ENCODE data around the gene APOC4. TPM values are rescaled to one million over a fixed set of nuclear protein-coding genes. Genes with fewer than 3 reads are reported as not detected.
"Not testable (repeated sequence)": the region's sequence is repeated elsewhere in the genome, so short reads cannot be mapped to it uniquely, and the experiment has no call there.

APOC4 gene
- total and polyA plus RNA-seq, 2 donors from 2014 or later: not detected

- Histone ChIP-seq H3K4me1 (ENCODE audit: control insufficient read depth in 2 of 3, insufficient read depth in 2 of 3, low read depth in 1 of 3, low read length in 3 of 3) (no peaks in the 10 kb centered on the region), H3K27ac (ENCODE audit: low read depth in 2 of 2, low read length in 2 of 2) (no peak overlapping the region), H3K4me3 (ENCODE audit: low read length in 3 of 3) (peak overlapping the region in 1 of 3 donors; percentile 86), H3K9me3 (ENCODE audit: control insufficient read depth in 2 of 3, insufficient read depth in 1 of 3, low read length in 3 of 3) (no peaks in the 10 kb centered on the region), H3K27me3 (ENCODE audit: control insufficient read depth, insufficient read depth, low read length) (no peaks in the 10 kb centered on the region), H3K36me3 (ENCODE audit: control insufficient read depth in 2 of 3, insufficient read depth in 3 of 3, low read length in 3 of 3) (peaks cover 0 to 5% (median 0%) of the 10 kb centered on the region in 3 donors), H3K9ac (ENCODE audit: low read length in 3 of 3) (no peak overlapping the region)
- DNase-seq: no peak
- TF ChIP-seq, protein P1, sequence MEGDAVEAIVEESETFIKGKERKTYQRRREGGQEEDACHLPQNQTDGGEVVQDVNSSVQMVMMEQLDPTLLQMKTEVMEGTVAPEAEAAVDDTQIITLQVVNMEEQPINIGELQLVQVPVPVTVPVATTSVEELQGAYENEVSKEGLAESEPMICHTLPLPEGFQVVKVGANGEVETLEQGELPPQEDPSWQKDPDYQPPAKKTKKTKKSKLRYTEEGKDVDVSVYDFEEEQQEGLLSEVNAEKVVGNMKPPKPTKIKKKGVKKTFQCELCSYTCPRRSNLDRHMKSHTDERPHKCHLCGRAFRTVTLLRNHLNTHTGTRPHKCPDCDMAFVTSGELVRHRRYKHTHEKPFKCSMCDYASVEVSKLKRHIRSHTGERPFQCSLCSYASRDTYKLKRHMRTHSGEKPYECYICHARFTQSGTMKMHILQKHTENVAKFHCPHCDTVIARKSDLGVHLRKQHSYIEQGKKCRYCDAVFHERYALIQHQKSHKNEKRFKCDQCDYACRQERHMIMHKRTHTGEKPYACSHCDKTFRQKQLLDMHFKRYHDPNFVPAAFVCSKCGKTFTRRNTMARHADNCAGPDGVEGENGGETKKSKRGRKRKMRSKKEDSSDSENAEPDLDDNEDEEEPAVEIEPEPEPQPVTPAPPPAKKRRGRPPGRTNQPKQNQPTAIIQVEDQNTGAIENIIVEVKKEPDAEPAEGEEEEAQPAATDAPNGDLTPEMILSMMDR (IDR thresholded peaks at IDR 0.05; ENCODE audit: borderline replicate concordance, extremely low read depth, insufficient read depth): no peak
- intact Hi-C loops (cut with DNase I): loop anchor here (5.0 kb wide), 1 partner anchor 44 kb away; no protein-coding TSS in a partner anchor
- FAIRE-seq: no peak
Measured at GRCh38 chr19:44908074-44908835, 33.8 kb upstream of the APOC4 start.

- intact Hi-C loops (cut with DNase I): loop anchor here (5.0 kb wide), 1 partner anchor 43 kb away; no protein-coding TSS in a partner anchor
- no peak for FAIRE-seq
- Histone ChIP-seq H3K27me3 (ENCODE audit: control insufficient read depth, insufficient read depth, low read length) (no peaks in the 10 kb centered on the region), H3K4me3 (ENCODE audit: low read length in 3 of 3) (no peak overlapping the region), H3K27ac (ENCODE audit: low read depth in 2 of 2, low read length in 2 of 2) (no peak overlapping the region), H3K9me3 (ENCODE audit: control insufficient read depth in 2 of 3, insufficient read depth in 1 of 3, low read length in 3 of 3) (no peaks in the 10 kb centered on the region), H3K36me3 (ENCODE audit: control insufficient read depth in 2 of 3, insufficient read depth in 3 of 3, low read length in 3 of 3) (peaks cover 0 to 5% (median 0%) of the 10 kb centered on the region in 3 donors), H3K9ac (ENCODE audit: low read length in 3 of 3) (no peak overlapping the region), H3K4me1 (ENCODE audit: control insufficient read depth in 2 of 3, insufficient read depth in 2 of 3, low read depth in 1 of 3, low read length in 3 of 3) (no peaks in the 10 kb centered on the region)
- DNase-seq: peak in 1 of 5 donors; percentile 74
- TF ChIP-seq, protein P1 (IDR thresholded peaks at IDR 0.05; ENCODE audit: borderline replicate concordance, extremely low read depth, insufficient read depth): no peak
Measured at GRCh38 chr19:44908836-44909261, 33.2 kb upstream of the APOC4 start.

DNA sequence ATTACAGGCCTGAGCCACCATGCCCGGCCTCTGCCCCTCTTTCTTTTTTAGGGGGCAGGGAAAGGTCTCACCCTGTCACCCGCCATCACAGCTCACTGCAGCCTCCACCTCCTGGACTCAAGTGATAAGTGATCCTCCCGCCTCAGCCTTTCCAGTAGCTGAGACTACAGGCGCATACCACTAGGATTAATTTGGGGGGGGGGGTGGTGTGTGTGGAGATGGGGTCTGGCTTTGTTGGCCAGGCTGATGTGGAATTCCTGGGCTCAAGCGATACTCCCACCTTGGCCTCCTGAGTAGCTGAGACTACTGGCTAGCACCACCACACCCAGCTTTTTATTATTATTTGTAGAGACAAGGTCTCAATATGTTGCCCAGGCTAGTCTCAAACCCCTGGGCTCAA is 32.3 kb upstream of the APOC4 start:
- Histone ChIP-seq H3K36me3 (ENCODE audit: control insufficient read depth in 2 of 3, insufficient read depth in 3 of 3, low read length in 3 of 3) (peaks cover 0 to 5% (median 0%) of the 10 kb centered on the region in 3 donors), H3K27me3 (ENCODE audit: control insufficient read depth, insufficient read depth, low read length) (no peaks in the 10 kb centered on the region), H3K27ac (ENCODE audit: low read depth in 2 of 2, low read length in 2 of 2) (no peak overlapping the region), H3K4me3 (ENCODE audit: low read length in 3 of 3) (no peak overlapping the region), H3K9me3 (ENCODE audit: control insufficient read depth in 2 of 3, insufficient read depth in 1 of 3, low read length in 3 of 3) (no peaks in the 10 kb centered on the region), H3K9ac (ENCODE audit: low read length in 3 of 3) (no peak overlapping the region), H3K4me1 (ENCODE audit: control insufficient read depth in 2 of 3, insufficient read depth in 2 of 3, low read depth in 1 of 3, low read length in 3 of 3) (no peaks in the 10 kb centered on the region)
- TF ChIP-seq, protein P1 (IDR thresholded peaks at IDR 0.05; ENCODE audit: borderline replicate concordance, extremely low read depth, insufficient read depth): no peak
- FAIRE-seq (no peak), DNase-seq (no peak)
- intact Hi-C loops (cut with DNase I): loop anchor here (5.0 kb wide), 1 partner anchor 43 kb away; no protein-coding TSS in a partner anchor

DNA sequence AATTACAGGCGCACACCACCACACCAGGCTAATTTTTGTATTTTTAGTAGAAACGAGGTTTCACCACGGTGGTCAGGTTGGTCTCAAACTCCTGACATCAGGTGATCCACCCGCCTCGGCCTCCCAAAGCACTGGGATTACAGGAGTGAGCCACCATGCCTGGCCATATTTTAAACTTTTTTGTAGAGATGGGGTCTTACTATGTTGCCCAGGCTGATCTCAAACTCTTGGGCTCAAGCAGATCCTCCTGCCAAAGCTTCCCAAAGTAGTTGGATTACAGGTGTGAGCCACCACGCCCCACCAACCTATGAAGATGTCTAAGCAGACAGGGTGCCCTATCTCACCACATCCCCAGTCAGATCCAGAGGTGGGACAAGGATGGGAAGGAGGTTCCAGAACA is 30.1 kb upstream of the APOC4 start:
- H3K4me1 ChIP-seq (ENCODE audit: control insufficient read depth in 2 of 3, insufficient read depth in 2 of 3, low read depth in 1 of 3, low read length in 3 of 3); H3K27ac ChIP-seq (ENCODE audit: low read depth in 2 of 2, low read length in 2 of 2); DNase-seq; H3K36me3 ChIP-seq (ENCODE audit: control insufficient read depth in 2 of 3, insufficient read depth in 3 of 3, low read length in 3 of 3); H3K9me3 ChIP-seq (ENCODE audit: control insufficient read depth in 2 of 3, insufficient read depth in 1 of 3, low read length in 3 of 3); H3K27me3 ChIP-seq (ENCODE audit: control insufficient read depth, insufficient read depth, low read length); H3K9ac ChIP-seq (ENCODE audit: low read length in 3 of 3); intact Hi-C loops (cut with DNase I); H3K4me3 ChIP-seq (ENCODE audit: low read length in 3 of 3); FAIRE-seq: not testable (repeated sequence)

All from kidney (tissue), 14 donors.